HG02588 (cell line): ENCODE results near the gene ADAMTS14.

Experiments used
- ATAC-seq: cut with Tn5 transposase; IDR thresholded peaks from one replicate; pipeline ENCODE4 v1.9.1; 2021; ENCODE audit warnings: mild to moderate bottlenecking, moderate library complexity; ENCODE audit not compliant: unreplicated experiment

Gene ADAMTS14

DNA sequence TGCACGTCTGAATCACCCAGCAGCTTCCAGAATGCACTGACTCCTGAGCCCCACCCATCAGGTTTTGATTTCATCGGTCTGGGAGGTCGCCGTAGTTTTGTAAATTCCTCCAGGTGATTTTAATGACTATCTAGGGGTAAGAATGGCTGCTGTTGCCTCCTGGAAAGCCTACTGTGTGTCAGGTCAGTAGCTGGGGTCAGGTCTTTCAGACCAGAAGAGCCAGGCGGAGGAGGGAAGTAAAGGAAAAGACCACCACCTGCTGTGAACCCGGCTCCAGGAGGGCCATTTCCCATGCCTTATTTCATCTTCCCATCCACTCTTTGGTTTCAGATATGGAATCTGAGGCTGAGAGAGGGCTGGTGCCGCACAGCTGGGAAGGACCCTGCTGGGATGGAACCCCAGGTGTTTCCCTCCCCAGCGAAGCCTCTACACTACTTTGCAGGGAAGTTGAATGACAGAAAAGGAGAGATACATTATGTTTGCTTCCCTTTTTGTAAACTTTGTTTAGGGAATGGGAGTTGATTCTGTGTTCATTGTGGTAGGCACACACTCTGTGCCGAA is 19.8 kb downstream of the ADAMTS14 start:
- ATAC-seq: no peak

DNA sequence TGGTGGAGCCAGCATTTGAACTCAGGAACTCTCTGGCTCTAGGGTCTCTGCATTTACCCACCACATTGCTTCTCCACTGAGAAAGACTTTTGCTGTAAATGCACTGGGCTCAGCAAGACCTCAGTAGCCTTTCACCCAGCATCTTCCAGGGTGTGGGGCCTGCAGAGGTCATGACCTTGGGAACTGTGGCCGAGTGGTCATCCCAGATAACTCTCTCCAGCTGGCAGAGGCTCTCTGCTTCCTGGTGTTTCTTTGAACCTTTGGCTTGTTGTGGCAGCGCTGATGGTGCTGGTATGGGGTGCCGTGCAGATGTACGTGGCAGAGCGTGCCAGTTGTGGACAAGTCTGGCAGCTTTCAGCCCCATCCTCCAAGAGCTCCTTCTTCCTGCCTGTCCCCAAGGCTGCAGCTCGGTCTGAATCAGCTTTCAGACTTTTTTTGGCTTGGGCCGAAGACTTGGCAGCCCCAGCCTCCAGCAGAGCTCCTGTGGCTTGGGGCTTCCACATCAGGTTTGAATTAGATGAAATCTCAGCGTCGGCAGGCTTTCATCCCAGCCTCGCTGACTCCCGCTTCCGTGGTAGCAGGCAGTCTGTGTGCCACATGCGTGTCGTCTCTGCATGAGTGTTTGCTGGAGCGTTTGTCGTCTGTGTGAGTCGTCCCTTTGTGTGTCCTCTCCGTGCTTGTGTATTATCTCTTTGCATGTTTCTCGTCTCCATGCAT is 21.5 kb downstream of the ADAMTS14 start:
- ATAC-seq: no peak

DNA sequence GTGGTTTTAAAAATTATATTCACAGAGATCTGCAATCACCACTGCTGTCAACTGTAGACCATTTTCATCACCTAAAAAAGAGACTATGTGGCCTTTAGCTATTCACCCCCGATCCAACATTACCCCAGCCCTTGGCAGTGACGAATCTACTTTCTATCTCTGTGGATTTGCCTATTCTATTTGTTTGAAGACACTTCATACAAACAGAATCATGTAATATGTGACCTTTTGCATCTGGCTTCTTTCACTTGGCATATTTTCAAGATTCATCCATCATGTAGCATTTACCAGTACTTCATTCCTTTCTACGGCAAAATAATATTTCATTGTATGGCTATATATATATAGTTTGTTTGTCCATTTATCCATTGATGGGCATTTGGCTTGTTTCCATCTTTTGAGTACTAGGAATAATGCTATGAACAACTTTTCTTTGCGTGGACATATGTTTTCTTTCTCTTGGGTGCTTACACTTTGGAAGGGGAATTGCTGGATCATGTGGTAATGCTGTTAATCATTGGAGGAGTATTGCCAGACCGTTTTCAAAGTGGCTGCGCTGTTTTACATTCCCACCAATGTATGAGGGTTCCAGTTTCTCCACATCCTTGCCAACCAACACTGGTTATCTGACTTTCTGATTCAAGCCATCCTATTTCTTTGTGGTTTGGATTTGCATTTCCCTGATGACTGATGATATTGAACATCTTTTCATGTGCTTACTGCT is 22.3 kb downstream of the ADAMTS14 start:
- ATAC-seq: no peak

DNA sequence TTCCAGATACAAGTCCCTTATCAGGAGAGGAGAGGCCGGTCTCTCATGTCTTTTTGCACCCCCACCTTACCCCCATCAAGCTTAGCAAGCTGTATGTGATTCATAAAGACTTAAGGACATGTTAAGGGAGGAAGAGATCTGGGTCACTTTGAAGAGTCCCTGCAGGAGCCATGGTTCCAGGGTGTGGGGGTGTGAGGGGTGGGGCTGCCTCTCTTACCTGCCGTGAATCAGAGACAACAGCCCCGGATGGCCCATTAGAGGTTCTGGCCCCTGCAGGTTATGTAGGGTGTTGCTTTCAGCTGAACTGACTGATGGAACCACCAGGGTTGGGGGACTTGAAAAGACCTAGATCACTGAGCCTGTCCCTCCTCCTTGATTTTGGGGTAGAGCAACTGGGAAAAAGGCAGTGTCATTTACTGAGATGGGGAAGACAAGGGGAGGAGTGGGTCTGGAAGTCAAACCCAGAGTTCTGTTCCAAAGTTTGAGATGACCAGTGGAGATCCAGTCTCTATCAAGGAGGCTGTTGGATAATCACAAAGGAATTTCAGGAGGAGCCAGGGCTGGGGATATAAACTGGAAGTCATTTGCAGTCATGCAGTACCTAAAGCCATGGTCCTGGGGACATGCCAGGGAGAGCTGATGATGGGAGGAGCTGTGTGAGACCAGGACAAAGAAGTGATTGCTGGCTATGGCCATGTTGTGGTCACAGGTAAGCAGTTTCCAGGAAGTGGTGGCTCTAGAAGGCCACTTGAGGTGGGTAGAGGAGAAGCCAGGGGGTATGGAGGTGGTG is 23.1 kb downstream of the ADAMTS14 start:
- no peak for ATAC-seq

DNA sequence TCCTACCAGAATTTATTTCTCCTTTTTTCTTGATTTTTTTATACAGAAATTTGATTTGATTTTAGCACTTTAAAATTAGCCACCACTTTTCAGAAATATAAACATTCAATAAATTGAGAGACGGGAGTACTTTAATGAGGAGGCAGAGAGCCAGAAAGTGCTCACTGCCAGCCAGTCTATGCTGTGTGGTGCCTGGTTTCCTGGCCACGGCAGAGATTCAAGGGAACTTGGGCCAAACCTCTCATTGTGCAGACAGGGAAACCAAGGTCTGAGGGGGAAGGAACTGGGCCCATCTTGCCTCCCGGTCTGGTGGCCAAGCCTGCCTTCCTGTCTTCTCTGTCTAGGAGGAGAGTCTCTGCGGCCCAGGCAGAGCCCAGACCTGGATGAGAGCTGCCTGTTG is 25.9 kb downstream of the ADAMTS14 start:
- ATAC-seq: no peak

DNA sequence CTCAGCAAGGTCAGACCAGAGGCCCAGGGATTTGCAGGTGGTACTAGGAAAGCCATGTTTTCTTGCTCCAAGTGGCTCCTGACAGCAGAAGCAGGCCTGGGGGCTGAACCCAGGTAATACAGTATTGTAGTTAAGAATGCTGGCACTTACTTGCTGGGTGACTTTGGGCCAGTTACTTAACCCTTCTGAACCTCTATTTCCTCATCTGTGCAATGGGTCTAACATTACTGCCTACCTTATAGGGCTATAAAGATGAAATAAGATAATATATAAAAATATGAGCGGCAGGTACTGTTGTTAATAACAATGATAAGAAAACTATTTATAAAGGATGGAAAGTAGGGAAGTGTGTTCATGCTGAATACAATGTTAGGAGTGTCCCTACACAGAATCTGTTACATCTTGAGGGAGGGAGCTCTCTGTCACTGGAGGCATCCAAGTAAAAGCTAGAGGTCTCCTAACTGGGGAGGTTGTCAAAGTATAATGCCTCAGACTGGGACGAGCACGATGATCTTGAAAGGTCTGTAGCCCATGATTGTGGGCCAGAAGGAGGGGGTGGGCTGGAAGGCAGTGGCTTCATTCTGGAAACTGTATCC is 26.9 kb downstream of the ADAMTS14 start:
- ATAC-seq: no peak

DNA sequence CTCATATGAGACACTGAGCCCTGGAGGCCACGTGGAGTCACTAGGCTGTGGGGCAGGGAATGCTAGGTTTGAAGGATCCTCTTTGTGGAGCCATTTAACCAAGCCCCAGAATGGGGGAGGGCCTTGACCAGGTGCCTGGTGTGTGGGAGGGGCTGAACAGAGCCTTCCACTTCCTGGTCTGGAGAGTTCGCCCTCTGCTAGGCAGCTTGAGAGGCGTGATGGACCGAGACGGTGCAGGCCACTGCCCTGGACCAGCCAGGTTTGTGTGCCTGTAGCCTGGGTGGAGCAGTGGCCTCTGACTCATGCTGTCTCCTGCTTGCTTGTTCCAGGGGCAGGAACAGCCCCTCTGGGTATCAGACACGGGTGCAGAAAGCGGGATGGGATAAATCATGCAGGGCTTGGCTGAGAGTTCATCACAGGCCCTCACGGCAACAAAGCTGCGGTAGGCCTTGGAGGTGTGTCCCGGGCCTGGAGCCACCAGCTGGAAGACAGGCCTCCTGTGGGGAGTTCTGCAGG is 27.4 kb downstream of the ADAMTS14 start:
- ATAC-seq: no peak

DNA sequence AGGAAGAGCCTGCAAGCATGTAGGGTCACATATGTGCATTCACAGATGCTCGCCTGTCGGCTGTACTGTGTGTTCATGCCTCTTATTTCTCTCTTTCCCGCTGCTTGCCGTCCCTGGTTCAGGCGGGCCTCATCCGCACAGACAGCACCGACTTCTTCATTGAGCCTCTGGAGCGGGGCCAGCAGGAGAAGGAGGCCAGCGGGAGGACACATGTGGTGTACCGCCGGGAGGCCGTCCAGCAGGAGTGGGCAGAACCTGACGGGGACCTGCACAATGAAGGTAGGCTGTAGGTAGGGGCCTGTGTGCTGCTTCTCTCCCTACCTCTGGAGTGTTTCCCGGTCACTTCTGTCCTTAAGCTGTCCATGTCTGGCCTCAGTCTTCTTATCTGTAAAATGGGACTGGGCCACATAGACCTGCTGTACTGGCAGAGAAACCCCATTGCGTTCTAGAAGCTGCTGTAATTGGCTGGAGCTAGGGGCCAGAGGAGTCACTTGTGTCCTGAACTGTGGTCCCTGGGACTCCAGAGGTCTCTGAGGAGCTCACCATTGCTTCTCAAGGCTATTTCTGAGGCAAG is 30.0 kb downstream of the ADAMTS14 start:
- no peak for ATAC-seq

DNA sequence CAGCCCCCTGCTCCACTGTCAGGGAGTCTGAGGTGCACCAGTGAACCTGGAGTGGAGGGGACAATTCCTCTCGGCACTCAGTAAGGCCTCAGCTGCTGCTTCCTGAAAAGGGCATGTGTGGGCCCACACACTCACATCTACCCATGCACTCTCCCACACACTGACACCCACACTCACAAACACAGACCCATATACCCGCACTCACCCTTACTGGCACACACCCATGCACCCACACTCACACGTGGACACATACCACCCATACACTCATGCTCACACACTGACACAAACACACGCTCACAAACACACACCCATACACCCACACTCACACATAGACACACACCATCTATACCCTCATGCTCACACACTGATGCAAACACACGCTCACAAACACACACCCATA is 31.9 kb downstream of the ADAMTS14 start:
- ATAC-seq: no peak

DNA sequence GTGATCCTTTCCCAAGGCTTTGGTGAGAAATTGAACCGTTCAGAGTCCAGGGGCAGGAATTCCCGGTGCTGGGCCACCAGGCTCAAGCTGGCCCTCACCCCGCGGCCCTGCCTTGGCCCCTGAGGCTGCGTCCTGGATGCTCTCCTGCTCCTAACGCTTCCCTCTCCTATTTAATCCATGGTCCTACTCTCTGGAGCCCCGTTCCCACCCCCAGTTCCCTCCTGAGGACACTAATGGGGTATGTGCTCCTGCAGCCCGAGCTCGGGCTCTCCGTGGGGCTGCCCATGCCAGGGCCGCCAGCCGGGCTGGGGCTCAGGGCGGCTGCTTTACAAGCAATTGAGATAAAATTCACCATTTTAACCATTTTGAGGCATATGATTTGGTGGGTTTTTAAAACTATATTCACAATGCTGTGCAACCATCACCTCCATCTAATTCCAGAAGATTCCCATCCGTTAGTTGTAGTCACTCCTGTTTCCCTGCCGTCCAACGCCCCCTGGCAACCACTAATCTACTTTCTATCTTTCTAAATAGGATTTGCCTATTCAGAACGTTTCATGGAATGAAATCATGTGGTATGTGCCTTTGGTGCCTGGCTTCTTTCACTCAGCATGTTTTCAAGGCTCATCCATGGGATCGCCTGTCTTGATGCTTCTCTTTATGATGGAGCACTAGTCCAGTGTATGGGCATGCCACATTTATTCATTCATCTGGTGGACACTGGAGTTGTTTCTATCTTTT is 33.0 kb downstream of the ADAMTS14 start:
- no peak for ATAC-seq

DNA sequence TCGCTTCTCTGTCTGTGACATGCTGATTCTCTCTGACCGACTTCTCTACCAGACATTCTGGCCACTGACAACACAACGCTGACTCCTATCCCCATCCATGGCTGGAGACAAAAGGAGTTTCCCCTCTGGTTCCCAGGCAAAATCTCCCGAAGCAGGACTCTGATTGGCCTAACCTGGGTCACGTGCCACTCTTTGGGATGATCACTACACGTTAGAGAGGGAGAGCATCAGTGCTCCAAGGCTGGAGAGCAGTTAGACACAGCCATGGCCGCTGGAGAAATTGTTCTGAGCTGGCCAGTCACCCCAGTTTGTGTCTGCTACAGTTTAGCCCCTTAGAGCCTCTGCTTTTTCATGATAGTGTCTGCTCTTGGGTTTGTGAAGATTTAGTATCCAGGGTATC is 38.9 kb downstream of the ADAMTS14 start:
- no peak for ATAC-seq

DNA sequence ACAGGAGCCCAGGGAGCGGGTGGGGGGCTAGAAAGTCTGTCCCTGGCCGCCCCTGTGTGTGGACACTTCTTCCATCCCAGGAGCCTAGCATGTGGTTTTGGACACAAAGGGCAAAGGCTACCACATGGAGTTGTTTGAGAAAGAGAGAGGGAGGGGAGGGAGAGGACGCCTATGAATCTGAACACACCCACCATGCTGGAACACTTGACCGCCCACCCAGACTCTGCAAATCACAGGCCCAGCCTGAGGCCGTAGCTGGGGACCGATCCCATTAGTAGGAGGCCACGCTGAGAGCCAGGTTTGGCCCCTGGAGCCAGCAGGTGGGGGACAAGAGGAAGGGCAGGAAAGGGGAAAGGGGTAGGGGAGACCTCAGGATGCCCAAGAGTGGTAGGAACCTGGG is 39.6 kb downstream of the ADAMTS14 start:
- no peak for ATAC-seq

DNA sequence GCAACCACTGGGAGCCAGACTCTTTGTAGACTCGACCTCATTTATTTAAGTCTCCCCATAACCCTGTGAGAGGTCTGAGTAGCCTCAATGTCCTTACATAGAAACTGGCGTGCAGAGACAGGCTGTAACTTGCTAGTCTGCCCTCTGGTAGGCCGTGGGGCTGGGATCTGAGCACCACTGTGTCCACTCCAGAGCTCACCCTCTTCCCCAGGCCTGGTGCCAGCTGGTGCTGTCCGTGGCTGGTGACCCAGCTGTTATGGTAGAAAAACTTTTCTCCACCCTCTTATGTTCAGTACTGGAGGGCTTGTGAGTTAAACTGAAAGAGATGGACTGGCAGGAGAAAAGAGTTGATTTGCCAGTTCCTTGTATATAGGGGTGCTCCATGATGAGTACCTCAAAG is 41.9 kb downstream of the ADAMTS14 start:
- no peak for ATAC-seq

DNA sequence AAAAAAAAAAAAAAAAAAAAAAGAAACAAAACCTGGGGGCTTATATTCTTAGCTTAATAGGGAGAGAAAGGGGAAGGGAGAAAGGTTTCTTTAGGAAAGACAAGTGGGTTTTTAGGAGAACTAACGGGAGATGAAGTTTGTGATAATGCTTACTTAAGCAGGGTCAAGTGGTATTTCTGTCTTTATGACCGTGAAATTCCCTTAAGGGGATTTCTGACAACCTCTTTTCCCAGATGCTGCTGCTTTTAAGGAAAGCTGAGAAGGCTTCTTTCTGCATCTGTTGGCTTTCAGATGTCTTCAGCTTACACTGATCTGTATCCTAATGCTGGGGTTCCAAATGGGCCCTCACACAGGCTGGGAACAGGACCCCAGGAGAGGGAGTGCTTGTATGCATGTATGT is 42.6 kb downstream of the ADAMTS14 start:
- no peak for ATAC-seq

DNA sequence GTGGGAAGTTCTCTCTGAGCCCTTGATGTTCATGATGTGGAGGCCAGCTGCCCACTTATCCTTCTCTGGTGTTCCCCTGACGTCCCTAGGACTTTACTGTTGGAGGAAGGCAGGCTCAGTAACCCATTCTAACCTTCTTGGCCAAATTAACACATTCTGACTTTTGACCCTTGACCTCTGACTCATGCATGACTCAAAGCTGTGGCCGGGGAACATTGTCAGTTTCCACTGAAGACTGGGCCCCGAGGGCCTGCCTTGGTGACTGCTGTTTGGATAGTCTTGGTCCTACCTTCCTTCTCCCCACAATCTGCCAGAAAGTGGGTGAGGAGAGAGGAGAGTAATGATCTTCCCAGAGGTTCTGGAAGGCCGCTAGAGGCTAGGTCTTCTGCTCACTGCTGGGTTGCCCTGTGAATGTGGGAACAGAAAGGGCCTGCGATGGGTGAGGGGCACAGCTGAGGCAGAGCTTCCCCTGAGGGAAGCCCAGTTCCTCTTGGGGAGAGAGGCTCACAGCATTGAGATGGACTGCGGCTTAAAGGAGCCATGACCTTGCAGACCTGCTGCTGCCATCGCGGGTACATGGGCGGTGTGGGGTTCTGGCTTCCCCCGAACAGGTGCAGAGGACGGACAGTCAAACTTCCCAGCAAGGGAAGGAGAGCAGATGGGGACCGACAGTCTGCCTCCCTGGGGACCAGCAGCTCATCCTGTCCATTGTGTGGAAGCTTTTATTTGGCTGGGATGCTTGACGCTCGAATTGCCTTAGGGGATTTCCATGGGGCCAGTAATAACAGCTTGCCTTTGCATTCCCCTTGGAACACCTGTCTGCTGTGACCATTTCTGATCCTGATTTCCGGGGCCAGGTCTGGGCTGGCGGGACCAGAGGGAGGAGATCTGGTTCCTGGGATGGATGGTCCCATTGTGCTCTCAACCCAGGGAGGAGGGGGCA is 43.8 kb downstream of the ADAMTS14 start:
- ATAC-seq: no peak

DNA sequence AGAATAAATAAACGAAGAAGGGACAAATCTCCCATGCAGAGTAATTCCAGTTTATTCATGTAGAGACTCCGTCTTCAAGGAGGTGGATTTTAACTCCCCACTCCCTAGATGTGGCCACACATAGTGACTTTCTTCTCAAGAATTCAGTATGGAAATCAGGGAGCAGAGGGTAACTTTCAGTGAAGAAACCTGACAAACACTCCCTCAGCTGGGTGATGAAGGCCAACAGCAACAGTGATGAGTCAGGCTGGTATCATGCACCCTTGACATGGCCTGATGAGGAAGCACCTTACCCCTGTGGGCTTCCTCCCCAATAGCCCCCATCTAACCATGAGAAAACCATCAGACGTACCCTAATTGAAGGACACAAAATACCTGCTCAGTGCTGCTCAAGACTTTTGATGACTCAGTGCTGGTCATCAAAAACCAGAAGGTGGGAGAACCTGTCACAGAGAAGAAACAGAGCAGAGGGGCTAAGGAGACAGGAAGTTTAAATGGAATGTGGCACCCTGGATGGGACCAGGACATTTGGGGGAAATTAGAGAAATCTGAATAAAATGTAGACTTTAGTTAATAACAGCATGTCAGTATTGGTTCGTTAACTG is 50.6 kb downstream of the ADAMTS14 start:
- no peak for ATAC-seq

DNA sequence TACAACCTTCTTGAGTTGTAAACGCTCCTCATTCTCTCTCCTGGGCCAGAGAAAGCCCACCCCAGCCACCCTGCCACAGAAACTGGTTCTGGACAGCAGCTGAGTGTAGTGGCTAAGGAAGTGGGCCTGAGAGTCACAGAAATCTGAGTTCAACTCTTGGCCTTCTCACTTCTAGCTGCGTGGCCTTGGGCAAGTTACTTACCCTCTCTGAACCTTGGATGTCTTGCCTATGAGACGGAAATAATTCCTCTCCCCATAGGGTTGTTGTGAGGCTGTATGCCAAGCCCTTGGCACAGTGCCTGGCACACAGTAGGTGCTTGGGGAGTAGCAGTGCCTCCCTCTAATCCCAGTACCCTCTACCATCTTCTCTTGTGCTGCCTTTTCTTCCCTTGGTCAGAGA is 51.5 kb downstream of the ADAMTS14 start:
- ATAC-seq: no peak

DNA sequence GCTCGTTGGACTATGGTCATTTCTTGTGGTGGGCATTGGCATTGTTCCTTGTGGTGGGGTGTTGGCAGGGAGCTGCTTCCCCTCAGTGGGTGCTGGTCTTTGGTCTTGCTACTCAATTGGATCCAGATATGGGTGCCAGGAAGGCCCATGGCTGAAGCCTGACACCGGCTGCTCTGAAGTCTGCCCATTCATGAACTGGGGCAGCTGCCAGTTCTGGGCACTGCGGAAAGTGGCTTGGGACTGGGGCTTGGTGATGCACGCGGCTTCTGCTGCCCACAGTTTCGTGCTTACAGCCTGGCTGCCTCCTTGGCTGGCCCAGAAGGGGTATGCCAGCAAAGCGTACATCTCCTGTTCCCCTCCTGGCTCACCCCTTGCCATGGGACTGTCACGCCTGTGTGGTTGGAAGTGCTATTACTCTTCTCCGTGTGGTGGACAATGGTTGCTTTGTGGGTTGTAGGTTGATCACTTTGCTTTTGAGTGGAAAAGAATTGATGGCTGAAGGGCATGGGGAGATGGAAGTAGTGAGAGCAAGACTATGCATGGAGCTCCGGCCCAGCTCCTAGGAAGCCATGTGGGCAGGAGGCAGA is 54.7 kb downstream of the ADAMTS14 start:
- no peak for ATAC-seq
